Heart right ventricle (tissue), 16 donors: ENCODE results near the gene AMZ2. TPM values are rescaled to one million over a fixed set of nuclear protein-coding genes. Genes with fewer than 3 reads are reported as not detected.
A peak's percentile ranks its signal among the peaks of the same experiment; 100 is the strongest.

ENCODE experiments used
- ATAC-seq, 8 donors: fragments of 200-7000 bp; cut with Tn5 transposase; one replicate each; pipeline ENCODE4 v1.9.1; 2020; ENCODE audit warnings: mild to moderate bottlenecking in 8 of 8, moderate library complexity in 8 of 8, moderate number of reproducible peaks in 1 of 8
- DNase-seq, 2 donors: peaks; one replicate each; pipeline ENCODE4 v3.0.0-alpha.2; 2020
- H3K27ac ChIP-seq, 10 donors: fragments of 200-600 bp; sonication (generic) in 2 of 10; one replicate each; pipeline versions ENCODE4 v1.5.0 to v1.8.0; 2020 to 2022; ENCODE audit warnings: mild to moderate bottlenecking in 3 of 10
- H3K27me3 ChIP-seq, 7 donors: fragments of 200-600 bp; one replicate each; pipeline ENCODE4 v1.8.0; 2021 to 2022; ENCODE audit warnings: mild to moderate bottlenecking in 2 of 7
- H3K36me3 ChIP-seq, 9 donors: fragments of 200-600 bp; sonication (generic) in 1 of 9; one replicate each; pipeline versions ENCODE4 v1.5.0 to v1.8.0; 2020 to 2022; ENCODE audit warnings: mild to moderate bottlenecking in 2 of 9
- H3K4me1 ChIP-seq, 9 donors: fragments of 200-600 bp; sonication (generic) in 1 of 9; one replicate each; pipeline versions ENCODE4 v1.5.0 to v1.8.0; 2020 to 2022; ENCODE audit warnings: mild to moderate bottlenecking in 4 of 9
- H3K4me3 ChIP-seq, 10 donors: fragments of 200-600 bp; sonication (generic) in 2 of 10; one replicate each; pipeline versions ENCODE4 v1.5.0 to v1.8.0; 2020 to 2022; ENCODE audit warnings: mild to moderate bottlenecking in 7 of 10, moderate library complexity in 2 of 10
- H3K9me3 ChIP-seq, 11 donors: fragments of 200-600 bp in 10 of 11; sonication (generic) in 2 of 11; one replicate each; pipeline versions ENCODE4 v1.5.0 to v1.8.0; 2013 to 2022; ENCODE audit warnings: mild to moderate bottlenecking in 2 of 11, control low read depth in 1 of 11, moderate library complexity in 1 of 11
- CTCF ChIP-seq, 9 donors: fragments of 200-600 bp; sonication (generic) in 2 of 9; IDR thresholded peaks; one replicate each; pipeline versions ENCODE4 v1.5.0 to v1.8.0; 2021 to 2022; ENCODE audit warnings: antibody characterized with exemption in 9 of 9, mild to moderate bottlenecking in 5 of 9, moderate library complexity in 1 of 9
- WGBS, 2 donors: extraction: QIAGEN DNeasy Blood & Tissue Kit; methylation state at CpG; one replicate each; pipeline ENCODE4 v1.1.7; 2013; ENCODE audit warnings: inconsistent platforms in 1 of 2; 5-methylcytosine and 5-hydroxymethylcytosine counted together
- intact Hi-C, 10 donors: fragments of 100-400 bp; cut with DNase I; formaldehyde crosslinking; loops; one replicate each; pipeline versions ENCODE4 v1.11.1 to v1.14.2; 2022
- polyA plus RNA-seq, 2 donors: library from polyadenylated mRNA; stranded (reverse); fragments of 200-250 nt; gene quantifications; one replicate each; pipeline ENCODE4 v1.2.3, GENCODE V29; 2013
- total RNA-seq, 10 donors: library from RNA; stranded (reverse); fragmentation: NEBNext Ultra II Directional in 3 of 10; extraction: Animal tissue kit (Norgen Biotek cat#: 25700) in 3 of 10; gene quantifications; one replicate each; pipeline versions ENCODE4 v1.2.1 to v1.2.4, GENCODE V29; 2021 to 2023
- donor health status: Arrhythmogenic right ventricular cardiomyopathy.
- donor health status: ischemic (EF 13 %, LVEDD 7.1; RV severe dilation, severe dysfunction).
- donor health status: healthy with polysubstance abuse.
- donor health status: DM: no; HTN: yes; CAD: no.
- donor health status: DM: no; HTN: no; CAD: no.
- donor health status: ischemic (EF 25% LVEDD 6.9; RV normal size, moderate dysfunction).
- donor health status: ischemic (EF 25% LVEDD 5.7; RV mildly dilated, moderate dysfunction).
- donor health status: healthy.
- donor health status: DM: yes; HTN: yes; CAD: no.
- donor health status: Ischemic cardiomyopathy.
- donor health status: ischemic (EF 35%, LVEDD 5.7; RV mildly dilated, moderate dysfunction).
- donor health status: nonischemic (EF 11% LVEDD 7.7; RV severe dilation, severe dysfunction).
- donor health status: DM: yes; HTN: yes; CAD: no.
- donor health status: PGD.
- donor health status: ischemic (EF 29% LVEDD 5.4; RV normal size, mild dysfunction).
- donor health status: nonischemic (EF 23%, LVEDD 6.1; RV moderate dilation, normal function).

AMZ2 gene
- total and polyA plus RNA-seq, 12 donors: 41.6 to 140 (median 106) TPM

GRCh38 chr17:68301438-68301959 lies 53.7 kb downstream of the AMZ2 start:
- Histone ChIP-seq H3K27me3 (peaks cover 0 to 2% (median 0%) of the 10 kb centered on the region in 7 donors), H3K9me3 (no peaks in the 10 kb centered on the region), H3K36me3 (no peaks in the 10 kb centered on the region), H3K4me3 (no peak overlapping the region), H3K27ac (peak overlapping the region in 2 of 10 donors; percentile 17 to 25), H3K4me1 (peaks cover 0 to 34% (median 0%) of the 10 kb centered on the region in 9 donors)
- intact Hi-C loops: no loop called here
- no peak for TF ChIP-seq CTCF (IDR thresholded peaks at IDR 0.05)
- ATAC-seq (peak in 2 of 8 donors; percentile 60 to 72), DNase-seq (no peak)
- WGBS, 2 donors: 63 to 66% methylated on average over 9 of the region's 9 CpGs

GRCh38 chr17:68302066-68302564 lies 54.3 kb downstream of the AMZ2 start:
- Histone ChIP-seq H3K27ac (peak overlapping the region in 3 of 10 donors; percentile 13 to 33 (median 25)), H3K4me1 (peaks cover 0 to 28% (median 0%) of the 10 kb centered on the region in 9 donors), H3K4me3 (no peak overlapping the region), H3K27me3 (no peaks in the 10 kb centered on the region), H3K9me3 (no peaks in the 10 kb centered on the region), H3K36me3 (no peaks in the 10 kb centered on the region)
- no peak for TF ChIP-seq CTCF (IDR thresholded peaks at IDR 0.05)
- WGBS, 2 donors: 59 to 63% methylated on average over 10 of the region's 10 CpGs
- ATAC-seq (peak in 2 of 8 donors; percentile 34 to 66), DNase-seq (no peak)
- intact Hi-C loops: no loop called here

GRCh38 chr17:68302666-68303065 lies 54.8 kb downstream of the AMZ2 start:
- intact Hi-C loops: no loop called here
- ATAC-seq (no peak), DNase-seq (no peak)
- H3K9me3 ChIP-seq: no peaks in the 10 kb centered on the region
- no peak for TF ChIP-seq CTCF (IDR thresholded peaks at IDR 0.05)
- H3K36me3 ChIP-seq: no peaks in the 10 kb centered on the region
- no peaks in the 10 kb centered on the region for H3K27me3 ChIP-seq
- no peak overlapping the region for H3K4me3 ChIP-seq
- peak overlapping the region in 2 of 10 donors; percentile 13 to 25 for H3K27ac ChIP-seq
- H3K4me1 ChIP-seq: peaks cover 0 to 22% (median 0%) of the 10 kb centered on the region in 9 donors
- 63 to 72% methylated on average over 4 of the region's 4 CpGs for WGBS, 2 donors

- 96 to 98% methylated on average over 6 of the region's 6 CpGs for WGBS, 2 donors
- Histone ChIP-seq H3K27ac (peak overlapping the region in 1 of 10 donors; percentile 44), H3K4me1 (peaks cover 0 to 12% (median 0%) of the 10 kb centered on the region in 9 donors), H3K4me3 (no peak overlapping the region), H3K27me3 (no peaks in the 10 kb centered on the region), H3K9me3 (no peaks in the 10 kb centered on the region), H3K36me3 (no peaks in the 10 kb centered on the region)
- DNase-seq (no peak), ATAC-seq (no peak)
- TF ChIP-seq CTCF (IDR thresholded peaks at IDR 0.05): no peak
- intact Hi-C loops: no loop called here
These were observed 56.9 kb downstream of the AMZ2 start for GRCh38 chr17:68304706-68305105.
